ENCODE data around the gene TACC2. TPM values are rescaled to one million over a fixed set of nuclear protein-coding genes. Genes with fewer than 3 reads are reported as not detected.

The TACC2 gene
- total RNA-seq, 4 donors from 2014 or later, result 46.5 to 106 (median 71.6) TPM

DNA sequence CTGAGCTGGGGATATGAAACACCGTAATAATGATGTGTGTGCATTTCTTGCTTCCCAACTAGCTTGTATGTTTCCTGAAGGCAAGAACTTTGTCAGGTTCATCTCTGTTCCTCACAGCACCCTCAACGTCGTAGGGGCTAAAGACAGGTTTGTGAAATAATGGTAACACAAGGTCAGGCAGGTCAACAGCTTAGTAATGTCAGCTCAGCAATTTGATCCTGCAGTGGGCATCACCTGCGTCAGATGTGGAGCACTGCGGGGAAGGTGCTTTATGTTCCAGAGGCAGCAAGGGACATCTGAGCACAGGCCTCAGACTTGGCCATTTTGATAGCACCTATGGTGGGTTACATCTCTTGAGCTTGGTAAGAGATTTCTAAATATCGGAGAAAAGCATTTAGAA lies 230.4 kb downstream of the TACC2 start:
- TF ChIP-seq CTCF (IDR thresholded peaks at IDR 0.05) (no peak), POLR2A (IDR thresholded peaks at IDR 0.05) (no peak)
- no peak overlapping the region for H3K4me3 ChIP-seq
- H3K4me1 ChIP-seq, result no peaks in the 10 kb centered on the region
- no peak for DNase-seq
- 90 to 91% methylated on average over 6 of the region's 6 CpGs for WGBS, 2 donors
- H3K36me3 ChIP-seq, result peaks cover 0 to 100% (median 19%) of the 10 kb centered on the region in 3 donors
- H3K9me3 ChIP-seq, result no peaks in the 10 kb centered on the region
- H3K27me3 ChIP-seq, result no peaks in the 10 kb centered on the region
- intact Hi-C loops (cut with DNase I), result no loop called here
- no peak overlapping the region for H3K27ac ChIP-seq

DNA sequence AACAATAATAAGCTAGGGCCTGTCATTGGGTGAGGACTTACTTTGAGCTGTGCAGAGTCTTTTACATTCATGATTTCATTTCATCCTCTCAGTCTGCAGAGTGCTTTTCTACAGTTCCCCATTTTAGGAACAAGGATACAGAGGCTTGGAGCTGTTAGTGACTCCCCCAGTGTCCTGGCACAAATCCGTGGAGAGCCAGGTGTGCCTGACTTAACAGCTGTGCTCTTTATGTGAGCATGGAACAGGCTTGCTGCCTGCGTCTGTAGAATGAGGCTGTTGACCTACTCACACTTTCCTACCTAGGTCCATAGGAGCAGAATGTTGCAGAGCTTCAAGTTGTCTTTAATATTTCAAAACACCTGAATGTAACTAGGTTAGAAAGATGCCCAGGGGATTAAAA lies 231.8 kb downstream of the TACC2 start:
- DNase-seq, result no peak
- no peaks in the 10 kb centered on the region for H3K4me1 ChIP-seq
- H3K27me3 ChIP-seq, result no peaks in the 10 kb centered on the region
- no peak overlapping the region for H3K4me3 ChIP-seq
- peaks cover 0 to 100% (median 28%) of the 10 kb centered on the region in 3 donors for H3K36me3 ChIP-seq
- no peak overlapping the region for H3K27ac ChIP-seq
- no peaks in the 10 kb centered on the region for H3K9me3 ChIP-seq
- intact Hi-C loops (cut with DNase I), result no loop called here
- 61 to 66% methylated on average over 2 of the region's 2 CpGs for WGBS, 2 donors
- TF ChIP-seq POLR2A (IDR thresholded peaks at IDR 0.05) (no peak), CTCF (IDR thresholded peaks at IDR 0.05) (no peak)

DNA sequence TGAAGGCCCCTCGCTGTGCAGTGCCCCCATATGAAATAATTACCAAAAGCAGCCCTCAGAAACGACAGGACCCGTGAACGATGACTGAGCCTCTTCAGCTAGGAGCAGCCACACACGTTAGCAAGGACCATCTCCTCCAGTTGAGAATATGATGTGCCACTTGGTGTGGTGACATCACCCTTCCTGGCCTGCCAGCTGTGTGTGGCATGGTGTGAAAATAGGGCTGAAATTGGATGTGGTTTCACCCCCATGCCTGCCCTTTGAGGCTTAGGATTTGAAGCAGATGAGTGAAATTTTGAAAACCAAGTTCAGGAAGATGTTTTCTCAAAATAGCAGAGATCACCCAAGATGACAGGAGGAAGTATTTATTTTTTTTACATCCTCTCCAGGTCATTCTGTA lies 233.0 kb downstream of the TACC2 start:
- H3K27ac ChIP-seq, result no peak overlapping the region
- no peaks in the 10 kb centered on the region for H3K9me3 ChIP-seq
- no peak for DNase-seq
- TF ChIP-seq POLR2A (IDR thresholded peaks at IDR 0.05), result no peak
- TF ChIP-seq CTCF (IDR thresholded peaks at IDR 0.05), result no peak
- H3K4me1 ChIP-seq, result no peaks in the 10 kb centered on the region
- no peak overlapping the region for H3K4me3 ChIP-seq
- intact Hi-C loops (cut with DNase I), result no loop called here
- 84 to 89% methylated on average over 3 to 5 of the region's 5 CpGs for WGBS, 2 donors
- H3K36me3 ChIP-seq, result peaks cover 0 to 100% (median 34%) of the 10 kb centered on the region in 3 donors
- H3K27me3 ChIP-seq, result no peaks in the 10 kb centered on the region

- H3K9me3 ChIP-seq, result no peaks in the 10 kb centered on the region
- WGBS, 2 donors, result 83 to 94% methylated on average over 3 to 6 of the region's 7 CpGs
- no peak for TF ChIP-seq POLR2A (IDR thresholded peaks at IDR 0.05)
- no peak for TF ChIP-seq CTCF (IDR thresholded peaks at IDR 0.05)
Measured at GRCh38 chr10:122222638-122223037, 233.7 kb downstream of the TACC2 start.

GRCh38 chr10:122224159-122224558 lies 235.2 kb downstream of the TACC2 start:
- Histone ChIP-seq H3K36me3 (peaks cover 0 to 100% (median 31%) of the 10 kb centered on the region in 3 donors), H3K9me3 (no peaks in the 10 kb centered on the region), H3K4me3 (no peak overlapping the region), H3K4me1 (no peaks in the 10 kb centered on the region), H3K27ac (no peak overlapping the region), H3K27me3 (no peaks in the 10 kb centered on the region)
- no peak for DNase-seq
- TF ChIP-seq POLR2A (IDR thresholded peaks at IDR 0.05), result no peak
- TF ChIP-seq CTCF (IDR thresholded peaks at IDR 0.05), result no peak
- WGBS, 2 donors, result 75 to 92% methylated on average over 4 to 9 of the region's 9 CpGs
- intact Hi-C loops (cut with DNase I), result no loop called here

More at GRCh38 chr10:122222638-122223037, 233.7 kb downstream of the TACC2 start:
- DNase-seq, result no peak
- intact Hi-C loops (cut with DNase I), result no loop called here
- Histone ChIP-seq H3K4me3 (no peak overlapping the region), H3K27me3 (no peaks in the 10 kb centered on the region), H3K27ac (no peak overlapping the region), H3K36me3 (peaks cover 0 to 100% (median 32%) of the 10 kb centered on the region in 3 donors), H3K4me1 (no peaks in the 10 kb centered on the region)
